ENCODE results near the gene SLC6A15. TPM values are rescaled to one million over a fixed set of nuclear protein-coding genes. Genes with fewer than 3 reads are reported as not detected.

Gene SLC6A15
- total and polyA plus RNA-seq, 9 of the 15 experiments (the other 6 are each of a cell fraction or from before 2014, with no cell fraction given): not detected

- TF ChIP-seq YY1 (IDR thresholded peaks at IDR 0.05; ENCODE audit: borderline replicate concordance in 1 of 3, control insufficient read depth in 1 of 3, extremely low read depth in 1 of 3, insufficient read depth in 3 of 3, insufficient read length in 1 of 3, insufficient replicate concordance in 2 of 3, low read depth in 1 of 3, low read length in 2 of 3) (no peak), SP1 (CRISPR knock-in tag; IDR thresholded peaks at IDR 0.05) (no peak), ETV1 (tag; conservative IDR thresholded peaks at IDR 0.05; ENCODE audit: low read depth) (no peak)
These were observed 87.5 kb downstream of the SLC6A15 start (continued) for GRCh38 chr12:84825149-84825548.

- Histone ChIP-seq H4K20me1 (replicated peaks; ENCODE audit: control insufficient read depth, insufficient read depth, low read length) (no peaks in the 10 kb centered on the region), H3K4me2 (ENCODE audit: insufficient read depth, low read length) (no peak overlapping the region), H3K27ac (ENCODE audit: extremely low read depth, low read depth, low read length) (no peak overlapping the region), H3K9ac (ENCODE audit: insufficient read depth in 1 of 2, low read depth in 2 of 2, low read length in 2 of 2) (no peak overlapping the region), H3K36me3 (ENCODE audit: control insufficient read depth, insufficient read depth, low read length) (no peaks in the 10 kb centered on the region), H3K27me3 (ENCODE audit: control insufficient read depth in 2 of 2, insufficient read depth in 2 of 2, low read length in 2 of 2) (no peaks in the 10 kb centered on the region), H3K9me1 (ENCODE audit: control insufficient read depth, insufficient read depth, low read length) (no peaks in the 10 kb centered on the region), H3K4me3 (no peak overlapping the region), H2AFZ (ENCODE audit: low read depth, low read length) (no peak overlapping the region), H3K4me1 (replicated peaks in 1 of 2; ENCODE audit: control insufficient read depth in 2 of 2, insufficient read depth in 2 of 2, low read length in 2 of 2) (no peaks in the 10 kb centered on the region), H3K79me2 (ENCODE audit: control insufficient read depth, insufficient read depth, low read length) (no peaks in the 10 kb centered on the region), H3K9me3 (replicated peaks; ENCODE audit: control insufficient read depth, insufficient read depth, low read depth, low read length) (no peaks in the 10 kb centered on the region; the same call in 1 of the 2 replicates)
- POLR2A ChIA-PET: interaction anchor here (0.6 kb wide), 1 partner anchor 15 kb away, joined by 3 read pairs; no protein-coding TSS in a partner anchor
- no peak for DNase-seq (ENCODE audit: extremely low read depth in 1 of 4, low spot score in 3 of 4)
- 0% methylated on average over 2 of the region's 2 CpGs for WGBS (ENCODE audit: insufficient coverage, low coverage, missing lambda C conversion rate)
- CTCF ChIA-PET (ENCODE audit: low intra/inter-chr PET ratio): no interaction called here
- no peak for ATAC-seq
- intact Hi-C loops (cut with micrococcal nuclease): no loop called here
- in situ Hi-C loops (cut with MboI): no loop called here
- BruUV-seq (replicated peaks): no TSS peak
- no peak for FAIRE-seq
- TF ChIP-seq TFAP4 (CRISPR knock-in tag; IDR thresholded peaks at IDR 0.05; ENCODE audit: borderline replicate concordance) (no peak), PCBP1 (IDR thresholded peaks at IDR 0.05; ENCODE audit: low read depth, low read length, poor library complexity, severe bottlenecking) (no peak), SREBF1 (IDR thresholded peaks at IDR 0.05; ENCODE audit: borderline replicate concordance, low read depth, low read length) (no peak), ELF1 (tag; IDR thresholded peaks at IDR 0.05) (no peak), NFIX (CRISPR knock-in tag; IDR thresholded peaks at IDR 0.05; ENCODE audit: low read depth) (no peak), ATF1 (CRISPR knock-in tag; IDR thresholded peaks at IDR 0.05) (no peak), ATF1 (tag; IDR thresholded peaks at IDR 0.05) (no peak), NR2C2 (CRISPR knock-in tag; IDR thresholded peaks at IDR 0.05) (no peak), NR2C2 (tag; IDR thresholded peaks at IDR 0.05) (no peak), ZNF445 (CRISPR knock-in tag; IDR thresholded peaks at IDR 0.05; ENCODE audit: low read depth) (no peak), SPI1 (IDR thresholded peaks at IDR 0.05; ENCODE audit: borderline replicate concordance, low read depth, low read length) (no peak)
- TF ChIP-seq, protein P1, sequence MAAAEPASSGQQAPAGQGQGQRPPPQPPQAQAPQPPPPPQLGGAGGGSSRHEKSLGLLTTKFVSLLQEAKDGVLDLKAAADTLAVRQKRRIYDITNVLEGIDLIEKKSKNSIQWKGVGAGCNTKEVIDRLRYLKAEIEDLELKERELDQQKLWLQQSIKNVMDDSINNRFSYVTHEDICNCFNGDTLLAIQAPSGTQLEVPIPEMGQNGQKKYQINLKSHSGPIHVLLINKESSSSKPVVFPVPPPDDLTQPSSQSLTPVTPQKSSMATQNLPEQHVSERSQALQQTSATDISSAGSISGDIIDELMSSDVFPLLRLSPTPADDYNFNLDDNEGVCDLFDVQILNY (CRISPR knock-in tag; IDR thresholded peaks at IDR 0.05): no peak
- TF ChIP-seq, protein P2, sequence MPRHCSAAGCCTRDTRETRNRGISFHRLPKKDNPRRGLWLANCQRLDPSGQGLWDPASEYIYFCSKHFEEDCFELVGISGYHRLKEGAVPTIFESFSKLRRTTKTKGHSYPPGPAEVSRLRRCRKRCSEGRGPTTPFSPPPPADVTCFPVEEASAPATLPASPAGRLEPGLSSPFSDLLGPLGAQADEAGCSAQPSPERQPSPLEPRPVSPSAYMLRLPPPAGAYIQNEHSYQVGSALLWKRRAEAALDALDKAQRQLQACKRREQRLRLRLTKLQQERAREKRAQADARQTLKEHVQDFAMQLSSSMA (CRISPR knock-in tag; IDR thresholded peaks at IDR 0.05): no peak
These were observed 90.1 kb downstream of the SLC6A15 start for GRCh38 chr12:84822525-84822924.

Measured in K562 (cell line).